ENCODE measurements around the gene LRMDA. TPM values are rescaled to one million over a fixed set of nuclear protein-coding genes. Genes with fewer than 3 reads are reported as not detected.

Gene LRMDA
- total RNA-seq, 1 experiment from 2014 or later = 4.8 TPM

DNA sequence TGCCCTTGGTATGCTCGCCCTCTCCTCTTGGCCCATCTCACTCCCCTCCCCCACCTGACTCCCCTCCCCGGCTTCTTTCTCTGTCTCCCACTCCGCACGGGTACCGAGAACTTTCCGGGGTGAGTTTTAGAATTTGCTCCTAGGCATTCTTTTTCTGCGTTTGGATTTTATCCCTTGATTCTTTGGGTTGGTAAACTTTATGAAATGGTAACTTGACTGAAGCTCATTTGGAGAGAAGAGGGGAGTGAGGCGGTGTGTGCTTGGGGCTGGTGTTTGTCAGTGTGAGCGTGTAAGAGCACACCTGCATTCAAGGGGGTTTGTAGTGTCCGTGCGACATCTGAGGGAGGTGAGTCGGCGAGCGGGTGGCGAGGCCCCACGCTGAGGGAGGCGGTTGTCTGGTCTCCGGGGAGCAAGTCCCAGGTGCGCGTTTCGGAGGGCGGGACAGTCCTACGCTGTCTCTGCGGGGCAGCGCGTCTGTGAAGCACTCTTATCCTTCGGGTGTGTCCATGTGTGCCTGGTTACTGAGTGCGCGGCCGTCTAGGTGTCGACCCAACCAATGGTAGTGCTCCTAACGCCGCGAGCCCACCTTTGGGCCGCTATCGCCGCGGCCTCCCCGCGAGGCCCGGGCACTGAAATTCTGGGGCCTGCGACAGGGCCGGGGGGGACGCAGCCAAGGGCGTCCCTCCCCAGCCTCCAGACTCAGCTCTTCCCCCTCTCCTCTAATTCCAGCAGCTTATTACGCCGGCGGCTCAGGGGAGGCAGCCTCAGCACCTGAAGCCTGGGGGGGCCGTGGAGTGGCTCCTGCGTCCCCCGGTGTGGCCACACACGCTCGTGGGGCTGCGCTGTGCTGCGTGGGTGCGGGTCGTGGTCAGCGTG lies 27.2 kb upstream of the LRMDA start:
- peak; percentile 29; the same call in 1 of the 2 replicates for TF ChIP-seq ZFX (IDR thresholded peaks at IDR 0.05)
- no peak for TF ChIP-seq CEBPB (IDR thresholded peaks at IDR 0.05; ENCODE audit: low read depth)
- no peak for TF ChIP-seq SRF (IDR thresholded peaks at IDR 0.05; ENCODE audit: low read depth)
- intact Hi-C loops (cut with micrococcal nuclease) = loop anchor here (5.0 kb wide), 1 partner anchor 698 kb away; no protein-coding TSS in a partner anchor
- peaks cover 18 to 51% of the 10 kb centered on the region in 2 experiments; a peak in 3 of 4 replicates for H3K4me1 ChIP-seq (ENCODE audit: control insufficient read depth in 1 of 2, insufficient read depth in 2 of 2, low read length in 2 of 2)
- RAD21 ChIA-PET (ENCODE audit: low non-redundant PET in 1 of 2, low total read pairs in 2 of 2, uncharacterized antibody in 2 of 2, unreplicated experiment in 2 of 2) = no interaction called here
- peak overlapping the region; percentile 97 for H3K27ac ChIP-seq (ENCODE audit: low read depth, low read length)
- peak overlapping the region; percentile 93 to 96 for H3K4me3 ChIP-seq (replicated peaks in 1 of 2; ENCODE audit: low read depth in 1 of 2, low read length in 2 of 2)
- BruUV-seq (replicated peaks) = no TSS peak
- ATAC-seq = peak; percentile 12
- CTCF ChIA-PET = interaction anchor here (1.3 kb wide), 1 partner anchor 9 kb away, joined by 3 read pairs; no protein-coding TSS in a partner anchor
- peaks cover 0 to 4% of the 10 kb centered on the region in 2 experiments; a peak in 2 of 4 replicates for H3K36me3 ChIP-seq (ENCODE audit: control insufficient read depth in 1 of 2, insufficient read depth in 2 of 2, low read length in 2 of 2)
- H3K79me2 ChIP-seq (ENCODE audit: insufficient read depth, low read length) = peaks cover 34% of the 10 kb centered on the region
- H4K20me1 ChIP-seq (ENCODE audit: insufficient read depth) = no peaks in the 10 kb centered on the region
- peak overlapping the region; percentile 100 for H3K4me2 ChIP-seq (ENCODE audit: low read length)
- H2AFZ ChIP-seq (ENCODE audit: low read depth, low read length, poor library complexity, severe bottlenecking) = peak overlapping the region; percentile 80
- no peaks in the 10 kb centered on the region for H3K27me3 ChIP-seq (ENCODE audit: insufficient read depth, low read length)
- no peaks in the 10 kb centered on the region for H3K9me3 ChIP-seq (ENCODE audit: control insufficient read depth in 1 of 2, insufficient read depth in 1 of 2, low read depth in 1 of 2, low read length in 2 of 2)
- POLR2A ChIA-PET = no interaction called here
- peak overlapping the region; percentile 92 for H3K9ac ChIP-seq (ENCODE audit: low read length)
- H3K9me2 ChIP-seq (ENCODE audit: insufficient read depth) = no peaks in the 10 kb centered on the region
- DNase-seq (ENCODE audit: low read depth, low spot score) = no peak

DNA sequence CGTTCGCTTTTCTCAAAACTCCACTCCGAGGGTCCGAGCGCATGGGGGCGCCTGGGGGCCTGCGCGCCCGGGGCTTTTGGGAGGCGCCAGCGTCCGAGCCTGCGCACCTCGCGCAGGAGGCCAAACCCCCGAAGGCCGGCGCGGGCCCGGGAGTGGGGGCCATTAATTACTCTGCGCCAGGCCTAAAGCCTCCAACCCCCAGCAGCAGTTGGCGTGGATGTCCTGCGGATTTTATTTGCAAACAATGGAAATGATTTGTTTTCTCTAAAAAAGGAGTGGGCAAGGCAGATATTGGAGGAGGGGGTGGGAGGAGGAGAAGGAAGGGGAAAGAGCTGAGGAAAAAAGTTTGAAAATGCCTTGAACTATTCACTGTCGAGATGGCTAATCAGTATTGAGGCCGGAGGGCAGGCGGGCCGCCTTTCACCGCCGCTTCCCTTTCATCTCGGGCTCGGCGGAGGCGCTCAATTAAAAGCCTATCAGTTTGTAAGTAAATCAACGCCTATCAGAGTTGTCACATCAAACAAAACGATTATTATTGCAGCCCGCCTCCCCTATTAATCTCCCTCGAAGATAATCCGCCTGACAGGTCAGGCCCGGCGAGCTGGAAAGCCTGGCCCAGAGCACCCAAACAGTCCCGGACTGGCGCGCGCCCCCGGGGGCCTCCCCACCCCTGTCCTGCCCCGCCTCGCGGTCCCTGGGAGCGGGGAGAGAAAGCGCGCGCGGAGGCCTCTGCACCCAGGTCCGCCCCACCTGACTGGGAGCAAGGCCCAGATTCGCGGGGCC lies 26.4 kb upstream of the LRMDA start:
- peak overlapping the region; percentile 97 for H3K27ac ChIP-seq (ENCODE audit: low read depth, low read length)
- RAD21 ChIA-PET (ENCODE audit: low non-redundant PET in 1 of 2, low total read pairs in 2 of 2, uncharacterized antibody in 2 of 2, unreplicated experiment in 2 of 2) = no interaction called here
- peak overlapping the region; percentile 5 for H2AFZ ChIP-seq (ENCODE audit: low read depth, low read length, poor library complexity, severe bottlenecking)
- peaks cover 25% of the 10 kb centered on the region for H3K79me2 ChIP-seq (ENCODE audit: insufficient read depth, low read length)
- H3K4me1 ChIP-seq (ENCODE audit: control insufficient read depth in 1 of 2, insufficient read depth in 2 of 2, low read length in 2 of 2) = peaks cover 18 to 51% of the 10 kb centered on the region in 2 experiments; a peak in 3 of 4 replicates
- CTCF ChIA-PET = interaction anchor here (1.3 kb wide), 1 partner anchor 10 kb away, joined by 3 read pairs; no protein-coding TSS in a partner anchor
- no peak for ATAC-seq
- no peak for DNase-seq (ENCODE audit: low read depth, low spot score)
- no TSS peak for BruUV-seq (replicated peaks)
- TF ChIP-seq SIN3A (IDR thresholded peaks at IDR 0.05; ENCODE audit: low read depth) (no peak), CEBPB (IDR thresholded peaks at IDR 0.05; ENCODE audit: low read depth) (no peak), YY1 (IDR thresholded peaks at IDR 0.05; ENCODE audit: extremely low read depth, insufficient replicate concordance, low read depth, low read length) (no peak), SP1 (IDR thresholded peaks at IDR 0.05; ENCODE audit: low read depth) (no peak), TCF7L2 (IDR thresholded peaks at IDR 0.05; ENCODE audit: borderline replicate concordance, extremely low read depth, insufficient read depth, insufficient read length) (peak; percentile 97), ZNF274 (IDR thresholded peaks at IDR 0.05; ENCODE audit: low read depth, low read length) (no peak), RAD21 (IDR thresholded peaks at IDR 0.05; ENCODE audit: low read depth) (no peak)
- TF ChIP-seq, protein P1, sequence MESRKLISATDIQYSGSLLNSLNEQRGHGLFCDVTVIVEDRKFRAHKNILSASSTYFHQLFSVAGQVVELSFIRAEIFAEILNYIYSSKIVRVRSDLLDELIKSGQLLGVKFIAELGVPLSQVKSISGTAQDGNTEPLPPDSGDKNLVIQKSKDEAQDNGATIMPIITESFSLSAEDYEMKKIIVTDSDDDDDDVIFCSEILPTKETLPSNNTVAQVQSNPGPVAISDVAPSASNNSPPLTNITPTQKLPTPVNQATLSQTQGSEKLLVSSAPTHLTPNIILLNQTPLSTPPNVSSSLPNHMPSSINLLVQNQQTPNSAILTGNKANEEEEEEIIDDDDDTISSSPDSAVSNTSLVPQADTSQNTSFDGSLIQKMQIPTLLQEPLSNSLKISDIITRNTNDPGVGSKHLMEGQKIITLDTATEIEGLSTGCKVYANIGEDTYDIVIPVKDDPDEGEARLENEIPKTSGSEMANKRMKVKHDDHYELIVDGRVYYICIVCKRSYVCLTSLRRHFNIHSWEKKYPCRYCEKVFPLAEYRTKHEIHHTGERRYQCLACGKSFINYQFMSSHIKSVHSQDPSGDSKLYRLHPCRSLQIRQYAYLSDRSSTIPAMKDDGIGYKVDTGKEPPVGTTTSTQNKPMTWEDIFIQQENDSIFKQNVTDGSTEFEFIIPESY (IDR thresholded peaks at IDR 0.05; ENCODE audit: extremely low read depth, insufficient replicate concordance, low read length) = no peak
- TF ChIP-seq, protein P2, sequence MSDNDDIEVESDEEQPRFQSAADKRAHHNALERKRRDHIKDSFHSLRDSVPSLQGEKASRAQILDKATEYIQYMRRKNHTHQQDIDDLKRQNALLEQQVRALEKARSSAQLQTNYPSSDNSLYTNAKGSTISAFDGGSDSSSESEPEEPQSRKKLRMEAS (IDR thresholded peaks at IDR 0.05) = no peak
- no peaks in the 10 kb centered on the region for H3K9me2 ChIP-seq (ENCODE audit: insufficient read depth)
- no peaks in the 10 kb centered on the region for H3K9me3 ChIP-seq (ENCODE audit: control insufficient read depth in 1 of 2, insufficient read depth in 1 of 2, low read depth in 1 of 2, low read length in 2 of 2)
- H3K4me2 ChIP-seq (ENCODE audit: low read length) = peak overlapping the region; percentile 100
- intact Hi-C loops (cut with micrococcal nuclease) = loop anchor here (5.0 kb wide), 1 partner anchor 697 kb away; no protein-coding TSS in a partner anchor
- H3K36me3 ChIP-seq (ENCODE audit: control insufficient read depth in 1 of 2, insufficient read depth in 2 of 2, low read length in 2 of 2) = no peaks in the 10 kb centered on the region; a peak in 1 of 4 replicates
- POLR2A ChIA-PET = no interaction called here
- H3K4me3 ChIP-seq (replicated peaks in 1 of 2; ENCODE audit: low read depth in 1 of 2, low read length in 2 of 2) = peak overlapping the region; percentile 93 to 96
- no peaks in the 10 kb centered on the region for H4K20me1 ChIP-seq (ENCODE audit: insufficient read depth)
- peak overlapping the region; percentile 92 for H3K9ac ChIP-seq (ENCODE audit: low read length)
- H3K27me3 ChIP-seq (ENCODE audit: insufficient read depth, low read length) = no peaks in the 10 kb centered on the region

Measured in HCT116 (cell line).